ENCODE measurements around the gene CGGBP1. TPM values are rescaled to one million over a fixed set of nuclear protein-coding genes. Genes with fewer than 3 reads are reported as not detected.

The CGGBP1 gene
- 10 to 100 TPM; 52.0 to 77.2 (median 58.7) TPM for total RNA-seq

GRCh38 chr3:88058581-88059379, at the start of gene CGGBP1, which contains the start of gene ZNF654:
TSS of gene CGGBP1 (minus strand) at chr3:88059005. CDS start at chr3:88055976, 3,029 bp downstream.
TSS of gene ZNF654 (plus strand) at chr3:88059255. CDS start at chr3:88059320, 65 bp downstream.
- H3K27me3 ChIP-seq, result no peaks in the 10 kb centered on the region
- peaks cover 7 to 20% (median 18%) of the 10 kb centered on the region in 4 donors for H3K36me3 ChIP-seq
- peaks cover 29 to 55% (median 52%) of the 10 kb centered on the region in 4 donors for H3K4me1 ChIP-seq
- peak; percentile 100 for DNase-seq (ENCODE audit: extremely low spot score)
- peak within 1 kb of the TSS; percentile 89 to 94 (median 92) for H3K4me3 ChIP-seq
- WGBS, result under 1% methylated on average over 67 of the region's 76 CpGs
- TF ChIP-seq CTCF (IDR thresholded peaks at IDR 0.05), result no peak
- peak; percentile 90 to 94 for TF ChIP-seq POLR2AphosphoS5 (IDR thresholded peaks at IDR 0.05)
- no peak for TF ChIP-seq EP300 (IDR thresholded peaks at IDR 0.05)
- TF ChIP-seq POLR2A (IDR thresholded peaks at IDR 0.05; ENCODE audit: low read depth), result peak; percentile 80
- H3K27ac ChIP-seq (replicated peaks in 1 of 4), result peak within 1 kb of the TSS; percentile 93 to 97 (median 94)
- intact Hi-C loops (cut with DNase I), result loop anchor here (5.0 kb wide), 2 partner anchors 54 to 94 kb away; no protein-coding TSS in a partner anchor
- no peaks in the 10 kb centered on the region for H3K9me3 ChIP-seq

DNA sequence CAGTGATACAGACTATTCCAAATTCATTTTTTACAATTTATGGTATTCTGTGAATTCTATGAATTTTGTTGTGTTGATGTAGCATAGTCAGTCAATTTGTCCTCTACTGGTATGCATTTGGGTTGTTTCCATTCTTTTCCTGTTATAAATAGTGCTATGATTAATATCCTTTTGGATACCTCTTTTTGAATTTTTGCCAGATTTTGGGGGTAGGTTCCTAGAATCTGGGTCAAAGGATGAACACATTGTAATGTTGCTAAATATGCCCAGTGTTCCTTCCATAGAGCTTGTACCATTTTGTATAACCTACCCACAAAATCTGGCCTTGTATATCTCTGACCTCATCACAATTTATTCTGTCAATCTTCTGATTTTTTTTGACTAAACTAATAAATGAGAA, 46.5 kb upstream of the CGGBP1 start:
- TF ChIP-seq CTCF (IDR thresholded peaks at IDR 0.05) (no peak), EP300 (IDR thresholded peaks at IDR 0.05) (no peak), POLR2A (IDR thresholded peaks at IDR 0.05; ENCODE audit: low read depth) (no peak), POLR2AphosphoS5 (IDR thresholded peaks at IDR 0.05) (no peak)
- intact Hi-C loops (cut with DNase I), result no loop called here
- H3K27ac ChIP-seq (replicated peaks in 1 of 4), result no peak overlapping the region
- no peaks in the 10 kb centered on the region for H3K36me3 ChIP-seq
- H3K9me3 ChIP-seq, result peaks cover 0 to 4% (median 0%) of the 10 kb centered on the region in 4 donors
- H3K4me1 ChIP-seq, result peaks cover 5 to 19% (median 11%) of the 10 kb centered on the region in 4 donors
- no peaks in the 10 kb centered on the region for H3K27me3 ChIP-seq
- DNase-seq (ENCODE audit: extremely low spot score), result no peak
- H3K4me3 ChIP-seq, result no peak overlapping the region

DNA sequence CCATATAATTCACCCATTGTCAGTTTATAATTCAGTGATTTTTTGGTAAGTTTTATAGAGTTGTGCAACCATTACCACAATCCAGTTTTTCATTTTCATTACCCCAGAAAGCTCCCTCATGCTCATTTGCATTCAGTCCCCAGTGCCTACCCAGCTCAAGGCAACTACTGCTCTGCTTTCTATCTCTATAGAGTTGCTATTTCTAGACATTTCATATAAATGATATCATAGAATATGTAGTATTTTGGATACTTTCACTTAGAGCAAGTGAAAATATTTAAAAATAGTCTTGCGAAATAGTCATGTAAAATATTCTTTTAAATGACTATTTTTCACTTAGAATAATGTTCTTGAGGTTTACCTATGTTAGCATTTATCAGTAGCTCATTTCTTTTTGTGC, 42.3 kb upstream of the CGGBP1 start:
- Histone ChIP-seq H3K4me1 (peaks cover 5 to 14% (median 7%) of the 10 kb centered on the region in 4 donors), H3K4me3 (no peak overlapping the region), H3K27me3 (no peaks in the 10 kb centered on the region), H3K27ac (replicated peaks in 1 of 4) (no peak overlapping the region), H3K36me3 (no peaks in the 10 kb centered on the region), H3K9me3 (peaks cover 0 to 4% (median 0%) of the 10 kb centered on the region in 4 donors)
- WGBS, result 91% methylated on average over 1 of the region's 1 CpG
- intact Hi-C loops (cut with DNase I), result no loop called here
- TF ChIP-seq POLR2AphosphoS5 (IDR thresholded peaks at IDR 0.05) (no peak), EP300 (IDR thresholded peaks at IDR 0.05) (no peak), CTCF (IDR thresholded peaks at IDR 0.05) (no peak), POLR2A (IDR thresholded peaks at IDR 0.05; ENCODE audit: low read depth) (no peak)
- DNase-seq (ENCODE audit: extremely low spot score), result no peak

GRCh38 chr3:88093266-88093665, 34.5 kb upstream of the CGGBP1 start:
- no peak for DNase-seq (ENCODE audit: extremely low spot score)

More at GRCh38 chr3:88093266-88093665, 34.5 kb upstream of the CGGBP1 start:
- H3K4me1 ChIP-seq, result peaks cover 0 to 2% (median 0%) of the 10 kb centered on the region in 4 donors
- H3K9me3 ChIP-seq, result no peaks in the 10 kb centered on the region
- TF ChIP-seq POLR2AphosphoS5 (IDR thresholded peaks at IDR 0.05) (no peak), EP300 (IDR thresholded peaks at IDR 0.05) (no peak), POLR2A (IDR thresholded peaks at IDR 0.05; ENCODE audit: low read depth) (no peak), CTCF (IDR thresholded peaks at IDR 0.05) (no peak)
- H3K27ac ChIP-seq (replicated peaks in 1 of 4), result no peak overlapping the region
- intact Hi-C loops (cut with DNase I), result no loop called here
- H3K36me3 ChIP-seq, result peaks cover 0 to 16% (median 0%) of the 10 kb centered on the region in 4 donors
- 100% methylated on average over 1 of the region's 1 CpG for WGBS
- H3K27me3 ChIP-seq, result no peaks in the 10 kb centered on the region
- no peak overlapping the region for H3K4me3 ChIP-seq

All from esophagus muscularis mucosa (tissue), 4 donors.